Activated CD8-positive, alpha-beta memory T cell treated with anti-CD3 and anti-CD28 coated beads for 36 hours (primary cell): Measurements from ENCODE around the gene TCOF1. TPM values are rescaled to one million over a fixed set of nuclear protein-coding genes. Genes with fewer than 3 reads are reported as not detected.

Experiments used
- CTCF ChIA-PET: fragments of 350-600 bp; sonication (Branson Sonifier 250); formaldehyde crosslinking; loops from one replicate; lab custom pipeline; 2021; ENCODE audit warnings: antibody characterized with exemption; lab: Charles Lee
- POLR2A ChIA-PET: fragments of 350-600 bp; sonication (Branson Sonifier 250); formaldehyde crosslinking; loops from one replicate; lab custom pipeline; 2021; ENCODE audit warnings: antibody characterized with exemption; lab: Charles Lee
- total RNA-seq, 2 experiments: library from RNA; stranded (reverse); gene quantifications; one replicate each; pipeline ENCODE4 v1.2.3, GENCODE V29; 2021

The TCOF1 gene
- total RNA-seq, 2 experiments from 2014 or later: 127 to 134 TPM

DNA sequence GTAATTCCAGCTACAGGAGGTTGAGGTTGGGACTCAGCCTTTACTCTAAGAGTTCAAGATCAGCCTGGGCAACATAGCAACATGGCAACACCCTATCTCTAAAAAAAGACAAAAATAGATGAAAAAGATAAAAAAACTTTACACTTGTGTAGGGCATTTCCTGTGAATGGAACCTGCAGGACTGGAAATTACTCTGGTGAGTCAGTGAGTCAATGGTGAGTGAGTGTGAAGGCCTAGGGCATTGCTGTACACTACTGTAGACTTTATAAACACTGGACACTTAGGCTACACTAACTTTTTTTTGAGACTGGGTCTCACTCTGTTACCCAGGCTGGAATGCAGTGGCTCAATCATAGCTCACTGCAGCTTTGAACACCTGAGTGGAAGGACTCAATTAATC, 35.3 kb upstream of the TCOF1 start:
- CTCF ChIA-PET: no interaction called here
- POLR2A ChIA-PET: no interaction called here

DNA sequence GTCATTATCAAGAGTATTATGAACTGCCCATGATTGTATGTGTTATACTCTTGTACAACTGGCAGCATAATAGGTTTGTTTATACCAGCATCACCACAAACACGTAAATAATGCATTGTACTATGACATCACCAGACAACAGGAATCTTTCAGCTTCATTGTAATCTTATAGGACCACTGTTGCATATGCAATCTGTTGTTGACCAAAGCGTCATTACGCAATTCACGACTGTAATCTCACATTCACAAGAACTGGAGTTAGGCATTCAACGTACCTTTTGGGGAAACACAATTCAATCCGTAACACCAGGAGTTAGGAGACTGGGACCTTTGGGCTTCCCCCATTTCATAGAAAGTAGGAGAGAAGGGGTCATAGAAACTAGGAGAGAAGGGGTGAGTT, 34.4 kb upstream of the TCOF1 start:
- CTCF ChIA-PET: interaction anchor here (0.6 kb wide), 1 partner anchor 398 kb away, joined by 4 read pairs; no protein-coding TSS in a partner anchor
- POLR2A ChIA-PET: no interaction called here

DNA sequence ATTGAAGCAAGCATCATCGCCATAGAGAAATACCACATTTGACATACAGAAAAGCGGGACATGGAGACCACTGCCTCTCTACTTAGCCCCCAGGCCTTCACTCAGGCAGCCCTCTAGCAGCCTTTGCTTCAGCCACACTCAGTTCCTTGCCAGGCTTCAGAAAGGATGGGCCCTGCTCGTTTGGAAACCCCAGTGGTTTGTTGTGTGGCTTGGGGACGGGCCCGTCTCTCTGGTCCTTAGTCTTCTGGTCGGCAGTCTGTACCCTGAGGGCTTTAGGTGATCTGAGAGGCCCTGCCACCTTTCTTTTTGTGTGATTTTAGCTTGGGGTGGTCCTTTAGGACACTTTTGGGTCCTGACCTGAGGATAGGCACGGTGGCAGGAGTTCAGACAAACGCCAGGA, 33.7 kb upstream of the TCOF1 start:
- ChIA-PET POLR2A (no interaction called here), CTCF (interaction anchor here (0.6 kb wide), 1 partner anchor 399 kb away, joined by 4 read pairs; no protein-coding TSS in a partner anchor)

DNA sequence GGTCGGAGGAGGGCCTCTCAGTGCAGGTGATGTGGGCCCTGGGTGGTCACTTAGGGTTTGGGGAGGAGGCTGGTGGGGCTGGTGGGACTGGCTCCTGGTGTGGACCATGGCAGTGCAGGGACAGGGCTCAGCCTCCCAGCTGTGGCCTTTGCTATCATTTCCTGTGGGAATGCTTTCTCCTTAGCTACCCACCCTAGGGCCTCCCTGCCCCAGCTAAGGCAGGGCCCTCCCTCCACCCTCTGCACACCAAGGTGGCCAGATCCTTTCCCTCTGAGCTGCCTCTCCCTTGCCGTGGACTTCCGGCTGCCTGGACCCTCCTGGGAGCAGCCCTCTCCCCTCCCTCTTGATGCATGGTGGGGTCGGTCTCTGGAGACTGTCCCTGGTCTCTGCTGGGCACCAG, 32.1 kb upstream of the TCOF1 start:
- POLR2A ChIA-PET: no interaction called here
- CTCF ChIA-PET: interaction anchor here (0.6 kb wide), 1 partner anchor 219 kb away, joined by 3 read pairs; no protein-coding TSS in a partner anchor

DNA sequence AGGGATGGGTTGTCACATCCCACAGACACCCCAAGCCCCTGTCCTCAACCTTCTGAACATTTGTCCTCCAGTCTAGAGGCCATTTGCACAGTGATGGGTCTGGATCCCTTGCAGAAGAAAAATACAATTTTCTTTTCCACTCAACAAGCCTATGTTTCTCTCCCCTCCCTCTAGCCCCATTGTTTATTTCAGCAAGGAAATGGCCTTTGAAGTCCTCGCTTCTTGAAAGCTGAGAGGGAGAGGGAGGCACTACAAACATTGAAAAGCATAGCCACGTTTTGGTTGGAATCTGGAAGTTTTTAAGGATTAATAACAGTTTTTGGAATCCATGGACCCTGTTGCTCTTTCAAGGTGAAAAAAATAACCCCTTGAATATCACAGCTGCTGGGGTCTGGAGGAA, 30.8 kb upstream of the TCOF1 start:
- CTCF ChIA-PET: no interaction called here

DNA sequence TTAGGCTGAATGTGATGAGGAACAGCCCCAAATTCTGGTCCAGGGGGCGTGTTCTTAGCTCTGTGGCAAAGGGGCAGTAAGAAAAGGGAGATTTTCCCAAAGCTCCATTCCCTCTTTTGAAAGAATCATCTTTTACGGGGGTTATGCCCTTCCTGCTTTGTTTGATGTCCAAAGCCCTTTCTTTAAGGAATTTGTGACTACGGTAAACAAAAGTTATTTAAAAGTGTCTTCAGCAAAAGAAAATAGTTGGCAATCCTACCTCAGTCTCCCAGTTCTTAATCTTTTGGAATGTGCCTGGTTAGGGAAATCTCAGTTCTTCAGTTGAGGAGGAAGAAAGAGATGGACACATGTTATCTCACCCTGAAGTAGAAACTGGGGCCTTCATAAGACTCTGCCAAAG, 30.4 kb upstream of the TCOF1 start:
- ChIA-PET POLR2A (no interaction called here), CTCF (interaction anchor here (0.7 kb wide), 1 partner anchor 10 kb away, joined by 3 read pairs; no protein-coding TSS in a partner anchor)

More for the DNA sequence above, 30.8 kb upstream of the TCOF1 start:
- POLR2A ChIA-PET: no interaction called here

DNA sequence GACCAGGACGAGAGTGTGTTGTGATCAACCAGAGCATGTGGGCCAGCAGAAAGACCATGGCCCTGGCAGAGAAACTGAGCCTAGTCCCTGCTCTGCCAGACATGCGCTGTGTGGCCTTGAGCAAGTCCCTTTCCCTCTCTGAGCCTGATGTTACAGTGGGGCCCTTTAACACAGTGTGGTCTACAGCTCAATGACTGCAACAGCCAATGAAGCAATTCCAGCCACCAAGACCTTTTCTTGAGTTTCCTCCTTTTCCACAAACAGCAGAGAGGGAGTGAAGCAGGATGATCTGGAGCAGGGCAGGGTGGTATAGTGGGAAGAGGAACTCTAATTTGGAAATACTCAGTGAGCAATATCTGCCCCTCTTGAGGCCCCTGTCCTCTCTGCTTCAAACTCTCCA, 29.0 kb upstream of the TCOF1 start:
- POLR2A ChIA-PET: no interaction called here
- CTCF ChIA-PET: no interaction called here

DNA sequence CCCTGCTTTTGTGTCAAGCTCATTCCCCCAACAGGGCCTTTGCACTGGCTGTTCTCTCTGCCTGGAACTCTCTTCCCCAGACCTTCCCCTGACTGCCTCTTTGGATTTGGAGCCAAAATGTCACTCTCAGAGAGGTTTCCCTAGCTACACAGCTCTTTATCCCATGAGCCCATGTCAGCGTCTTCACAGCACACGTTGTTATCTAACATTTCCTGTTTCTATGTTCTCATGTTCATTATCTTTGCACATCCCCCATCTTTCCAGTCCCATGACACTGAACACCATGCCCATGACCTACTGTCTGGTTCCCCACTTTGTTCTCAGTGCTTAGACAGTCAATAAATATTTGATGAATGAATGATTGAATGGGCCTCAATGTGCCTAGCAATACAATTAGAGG, 28.5 kb upstream of the TCOF1 start:
- POLR2A ChIA-PET: no interaction called here

DNA sequence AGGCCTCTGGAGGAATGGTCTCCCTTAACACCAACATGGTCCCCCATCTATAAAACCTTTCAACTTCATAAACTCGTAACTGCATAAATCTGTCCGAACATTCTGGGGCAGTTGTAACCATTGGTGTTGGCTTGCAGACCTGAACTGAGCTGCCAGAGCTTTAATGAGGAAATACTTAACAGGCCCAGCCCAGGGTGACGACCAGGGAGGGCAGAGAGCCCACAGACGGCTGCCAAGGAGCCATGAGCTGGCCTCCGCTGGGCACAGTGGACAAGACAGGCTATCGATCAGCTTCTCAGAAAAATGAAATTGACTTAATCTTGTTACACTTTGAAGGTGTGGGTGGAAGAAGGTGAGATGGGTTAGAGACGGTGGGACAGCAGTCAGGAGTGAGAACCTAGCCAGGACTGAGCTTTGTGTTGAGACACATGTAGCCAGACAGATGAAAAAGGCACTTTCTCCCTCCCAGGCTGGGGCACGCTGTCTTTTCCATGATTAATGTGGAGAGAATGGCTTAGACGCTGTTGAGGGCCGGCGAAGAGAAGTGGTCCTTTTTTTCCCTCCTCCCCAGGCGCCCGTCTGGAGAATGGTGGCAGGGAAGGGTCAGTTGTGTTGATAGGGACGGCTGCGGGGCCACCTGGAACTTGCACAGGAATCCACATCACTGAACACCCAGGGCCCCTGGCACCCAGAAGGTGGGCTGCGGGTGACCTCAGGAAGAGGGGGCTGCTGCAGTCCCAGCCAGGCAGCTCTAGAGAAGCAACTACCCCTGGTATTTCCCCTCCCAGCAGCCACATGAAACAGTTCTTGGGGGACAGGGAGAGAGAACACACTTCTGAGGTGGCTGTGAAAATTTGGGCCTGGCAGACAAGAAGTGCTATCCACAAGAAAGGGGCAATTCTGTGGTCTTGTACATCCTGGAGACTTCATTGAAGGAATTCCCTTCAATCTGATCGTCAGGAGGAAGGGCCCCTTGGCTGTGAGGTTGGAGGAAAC, 27.3 kb upstream of the TCOF1 start:
- CTCF ChIA-PET: no interaction called here
- POLR2A ChIA-PET: no interaction called here

More for the DNA sequence above, 28.5 kb upstream of the TCOF1 start:
- CTCF ChIA-PET: no interaction called here

DNA sequence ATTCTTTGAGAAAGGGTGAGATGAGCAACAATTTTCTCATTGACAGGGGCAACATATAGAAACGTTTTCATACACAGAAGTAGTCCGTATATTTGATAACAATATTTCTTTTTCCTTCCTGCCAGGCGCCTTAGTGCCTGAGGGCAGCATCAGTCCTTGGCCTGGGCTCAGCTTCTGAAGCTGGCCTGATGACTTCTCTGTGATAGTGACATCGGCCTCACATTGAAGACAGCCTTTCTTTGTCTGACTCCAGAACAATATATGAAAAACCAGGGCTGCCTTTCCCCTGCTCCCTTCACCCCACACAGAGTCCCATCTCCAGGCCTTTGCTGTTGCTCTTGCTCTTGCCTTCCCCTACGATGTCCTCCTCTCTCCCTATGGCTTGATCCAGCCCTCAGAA, 24.1 kb upstream of the TCOF1 start:
- ChIA-PET POLR2A (no interaction called here), CTCF (no interaction called here)

DNA sequence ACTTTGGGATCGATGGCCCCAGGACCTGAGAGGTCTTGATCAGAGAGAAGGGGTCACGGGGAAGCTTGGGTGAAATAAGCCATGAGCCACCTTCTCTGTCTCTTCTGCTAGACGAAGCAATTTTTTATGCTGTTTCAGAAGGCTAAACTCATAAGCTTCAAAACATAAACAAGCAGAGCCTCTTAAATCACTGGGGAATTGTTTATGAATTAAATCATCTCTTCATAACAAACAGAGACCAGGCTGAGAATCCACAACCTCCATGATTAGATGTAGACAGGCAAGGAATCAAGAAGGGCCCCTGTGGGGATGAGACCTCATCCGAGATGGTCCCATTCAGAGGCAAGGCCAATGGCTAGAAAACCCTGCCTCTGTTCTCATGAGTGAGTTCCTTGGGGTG, 21.7 kb upstream of the TCOF1 start:
- CTCF ChIA-PET: no interaction called here
- POLR2A ChIA-PET: no interaction called here

DNA sequence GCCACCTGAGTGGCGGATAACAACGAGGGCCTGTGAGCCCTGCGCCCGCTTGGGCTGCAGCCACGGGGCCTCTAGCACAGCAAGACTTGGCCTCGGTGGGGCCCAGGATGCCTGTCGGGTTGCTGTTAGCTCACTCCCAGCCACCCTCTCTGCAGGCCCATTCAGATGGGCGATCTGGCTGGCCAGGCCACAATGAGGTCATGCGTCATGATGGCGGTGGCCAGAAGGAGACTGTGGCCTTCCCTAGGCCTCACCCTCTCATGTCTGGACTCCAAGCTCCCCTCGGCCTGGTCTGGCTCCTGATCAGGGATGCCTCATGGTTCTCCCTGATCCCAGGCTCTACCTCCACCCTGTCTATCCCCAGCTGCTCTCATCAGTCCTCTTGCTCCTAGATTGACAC, 19.0 kb upstream of the TCOF1 start:
- ChIA-PET POLR2A (interaction anchor here (0.6 kb wide), 1 partner anchor 311 kb away, joined by 4 read pairs; no protein-coding TSS in a partner anchor), CTCF (interaction anchor here (0.6 to 0.8 kb wide), 3 partner anchors 11 to 209 kb away, joined by 3 to 4 read pairs (median 3); no protein-coding TSS in a partner anchor)

DNA sequence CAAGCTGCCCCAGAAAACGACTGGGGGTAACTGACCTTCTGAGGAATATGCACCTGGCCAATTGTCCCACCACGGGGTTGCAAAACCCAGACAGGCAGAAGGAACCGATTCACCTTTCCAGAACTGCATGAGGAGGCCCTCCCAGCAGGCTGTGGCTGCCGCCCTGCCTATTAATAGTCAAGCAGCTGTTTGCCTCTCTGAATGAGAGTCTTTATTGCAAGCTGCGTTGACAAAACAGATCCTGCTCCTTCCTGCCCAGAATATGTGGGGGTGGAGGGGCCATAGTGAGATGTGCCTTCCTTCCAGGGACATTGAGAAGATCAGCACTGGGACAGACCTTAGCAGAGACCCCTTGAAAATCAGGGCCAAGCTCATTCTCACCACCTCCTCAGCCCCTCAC, 18.3 kb upstream of the TCOF1 start:
- ChIA-PET POLR2A (interaction anchor here (0.6 kb wide), 1 partner anchor 311 kb away, joined by 4 read pairs; no protein-coding TSS in a partner anchor), CTCF (interaction anchor here (0.8 kb wide), 1 partner anchor 11 kb away, joined by 4 read pairs; no protein-coding TSS in a partner anchor)

DNA sequence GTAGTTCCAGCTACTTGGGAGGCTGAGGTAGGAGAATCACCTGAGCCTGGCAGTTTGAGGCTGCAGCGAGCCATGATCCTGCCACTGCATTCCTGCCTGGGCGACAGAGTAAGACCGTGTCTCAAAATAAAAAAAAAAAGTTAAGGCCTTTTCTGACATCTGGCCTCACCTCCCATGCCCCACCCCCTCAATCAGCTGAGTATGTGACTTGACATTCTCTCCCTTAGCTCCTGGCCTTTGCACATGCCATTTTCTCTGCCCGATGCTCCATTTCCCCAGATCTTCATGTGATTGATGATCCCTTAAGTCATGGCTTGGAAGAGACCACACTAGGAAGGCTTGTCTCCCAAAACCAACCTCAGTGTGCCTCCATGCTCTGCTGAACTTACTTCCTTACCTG, 17.7 kb upstream of the TCOF1 start:
- POLR2A ChIA-PET: no interaction called here

DNA sequence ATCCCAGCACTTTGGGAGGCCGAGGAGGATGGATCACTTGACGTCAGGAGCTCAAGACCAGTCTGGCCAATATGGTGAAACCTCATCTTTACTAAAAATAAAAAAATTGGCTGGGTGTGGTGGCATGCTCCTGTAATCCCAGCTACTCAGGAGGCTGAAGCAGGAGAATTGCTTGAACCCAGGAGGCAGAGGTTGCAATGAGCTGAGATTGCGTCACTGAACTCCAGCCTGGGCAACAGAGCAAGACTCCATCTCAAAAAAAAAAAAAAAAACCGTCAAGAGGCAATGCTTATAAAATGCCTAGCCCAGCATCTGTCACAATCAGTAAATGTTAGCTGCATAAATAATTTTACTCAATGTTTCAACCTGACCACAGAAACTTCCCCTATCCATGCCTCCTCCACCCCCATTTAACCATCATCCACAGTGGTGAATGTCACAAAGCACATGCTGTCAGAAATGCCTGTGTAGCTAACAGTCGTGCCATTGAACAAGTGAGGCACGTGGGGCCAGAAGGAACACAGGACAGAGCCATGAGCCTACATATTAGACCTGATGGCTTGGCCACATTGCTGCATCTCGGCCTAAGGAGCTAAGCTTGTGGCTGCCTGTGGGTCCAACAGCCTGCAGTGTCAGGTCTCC, 16.8 kb upstream of the TCOF1 start:
- POLR2A ChIA-PET: no interaction called here
- CTCF ChIA-PET: no interaction called here

More for the DNA sequence above, 17.7 kb upstream of the TCOF1 start:
- CTCF ChIA-PET: interaction anchor here (0.6 kb wide), 1 partner anchor 638 kb away, joined by 4 read pairs; no protein-coding TSS in a partner anchor

DNA sequence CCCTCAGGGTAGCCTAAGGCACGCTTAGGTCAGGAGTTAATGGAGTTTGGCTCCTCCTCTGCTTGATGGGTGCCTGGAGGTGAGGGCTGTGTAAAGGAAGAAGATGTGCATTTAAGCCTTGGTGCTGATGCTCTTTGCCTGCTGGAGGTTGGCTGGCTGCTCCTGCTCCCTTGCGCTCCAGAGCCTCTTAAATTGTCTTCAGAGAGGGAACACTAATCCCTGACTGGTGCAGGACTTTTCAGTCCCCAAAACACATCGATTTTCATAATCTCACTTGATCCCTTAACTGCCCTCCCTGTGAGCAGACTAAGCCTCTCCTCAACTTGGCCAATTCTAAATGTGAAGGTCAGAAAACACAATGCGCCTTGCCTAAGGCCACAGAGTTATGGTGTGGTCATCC, 16.2 kb upstream of the TCOF1 start:
- ChIA-PET CTCF (no interaction called here), POLR2A (no interaction called here)

DNA sequence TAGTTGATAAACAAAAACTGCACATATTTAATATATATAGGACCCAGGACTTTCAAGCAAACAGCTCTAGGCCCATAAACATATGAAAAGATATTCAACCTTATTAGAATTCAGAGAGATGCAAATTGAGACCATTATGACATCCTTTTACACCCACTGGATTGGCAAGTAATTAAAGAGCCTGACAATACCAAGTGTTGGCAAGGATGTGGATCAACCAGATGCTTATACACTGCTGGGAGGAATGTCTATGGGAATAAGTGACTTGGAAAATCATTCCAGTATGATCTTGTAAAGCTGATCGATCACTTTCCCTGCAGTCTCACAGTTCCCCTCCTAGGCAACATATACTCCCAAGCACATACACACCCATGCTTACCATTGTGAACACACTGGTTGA, 15.5 kb upstream of the TCOF1 start:
- POLR2A ChIA-PET: no interaction called here
- CTCF ChIA-PET: no interaction called here

DNA sequence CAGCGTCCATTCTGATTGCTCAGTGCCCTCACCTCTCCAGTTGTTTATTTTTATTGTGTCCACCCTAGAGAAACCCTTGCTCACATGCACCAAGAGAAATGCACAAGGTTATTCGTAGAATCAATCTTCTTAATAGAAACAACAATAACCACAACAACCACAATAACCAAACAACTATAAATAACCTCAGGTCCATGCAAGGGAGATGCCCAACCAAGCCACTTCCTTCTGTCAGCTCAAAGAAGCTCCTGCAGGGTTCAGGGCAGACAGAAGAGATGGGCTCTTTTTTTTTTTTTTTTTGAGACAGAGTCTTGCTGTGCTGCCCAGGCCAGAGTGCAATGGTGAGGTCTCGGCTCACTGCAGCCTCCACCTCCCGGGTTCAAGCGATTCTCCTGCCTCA, 14.9 kb upstream of the TCOF1 start:
- POLR2A ChIA-PET: no interaction called here
- CTCF ChIA-PET: no interaction called here

DNA sequence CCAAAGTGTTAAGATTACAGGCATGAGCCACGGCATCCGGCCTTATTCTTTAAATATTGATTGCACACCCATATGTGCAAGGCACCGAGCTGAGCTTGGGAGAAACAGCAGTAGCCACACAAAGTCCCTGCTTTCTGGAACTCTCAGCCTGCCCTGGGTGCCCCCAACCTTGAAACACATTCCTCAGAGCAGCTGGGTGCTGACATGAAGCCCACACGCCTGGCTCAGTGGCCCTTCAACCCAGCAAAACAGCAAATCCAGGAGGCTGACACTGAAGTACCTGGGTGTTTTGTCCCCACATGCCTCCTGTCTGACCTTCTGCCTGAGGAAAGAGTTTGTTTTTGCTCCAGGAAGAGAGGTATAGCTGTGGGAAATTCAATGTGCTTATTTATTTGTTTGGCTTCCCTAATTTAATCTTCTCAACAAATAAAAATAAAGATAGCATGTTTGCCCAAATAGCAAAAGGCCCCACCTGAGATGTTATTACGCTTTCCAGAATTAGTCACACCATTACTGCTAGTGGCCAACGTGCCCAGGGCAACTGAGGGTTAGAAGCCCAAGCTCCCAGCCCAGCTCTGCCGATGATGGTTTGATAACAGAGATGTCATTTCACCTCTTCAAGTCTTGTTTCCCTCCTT, 13.4 kb upstream of the TCOF1 start:
- ChIA-PET POLR2A (no interaction called here), CTCF (no interaction called here)

DNA sequence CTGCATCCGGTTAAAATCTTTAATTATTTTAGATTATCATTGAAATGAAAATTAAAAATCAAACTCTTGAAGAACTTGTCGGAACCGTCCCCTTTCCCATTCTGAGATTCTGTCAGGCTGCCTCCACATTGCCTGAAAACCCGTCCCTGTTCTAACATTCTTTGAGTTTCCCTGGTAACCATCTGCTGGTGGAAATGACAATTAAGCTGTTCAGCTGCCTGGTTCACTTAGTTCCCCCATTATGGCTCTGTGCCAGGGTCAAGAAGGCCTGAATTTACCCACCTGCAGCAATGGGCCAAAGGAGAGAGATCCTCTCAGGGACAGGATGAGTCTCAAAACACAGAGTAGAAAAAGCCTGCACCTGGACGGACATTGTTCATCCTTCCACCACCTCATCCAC, 11.8 kb upstream of the TCOF1 start:
- POLR2A ChIA-PET: no interaction called here
- CTCF ChIA-PET: no interaction called here
